HG03066 (cell line): ENCODE results near the gene HERC4.

ENCODE experiments used
- ATAC-seq: cut with Tn5 transposase; IDR thresholded peaks from one replicate; pipeline ENCODE4 v1.9.1; 2021; ENCODE audit warnings: low read depth; ENCODE audit not compliant: unreplicated experiment

The HERC4 gene, protein sequence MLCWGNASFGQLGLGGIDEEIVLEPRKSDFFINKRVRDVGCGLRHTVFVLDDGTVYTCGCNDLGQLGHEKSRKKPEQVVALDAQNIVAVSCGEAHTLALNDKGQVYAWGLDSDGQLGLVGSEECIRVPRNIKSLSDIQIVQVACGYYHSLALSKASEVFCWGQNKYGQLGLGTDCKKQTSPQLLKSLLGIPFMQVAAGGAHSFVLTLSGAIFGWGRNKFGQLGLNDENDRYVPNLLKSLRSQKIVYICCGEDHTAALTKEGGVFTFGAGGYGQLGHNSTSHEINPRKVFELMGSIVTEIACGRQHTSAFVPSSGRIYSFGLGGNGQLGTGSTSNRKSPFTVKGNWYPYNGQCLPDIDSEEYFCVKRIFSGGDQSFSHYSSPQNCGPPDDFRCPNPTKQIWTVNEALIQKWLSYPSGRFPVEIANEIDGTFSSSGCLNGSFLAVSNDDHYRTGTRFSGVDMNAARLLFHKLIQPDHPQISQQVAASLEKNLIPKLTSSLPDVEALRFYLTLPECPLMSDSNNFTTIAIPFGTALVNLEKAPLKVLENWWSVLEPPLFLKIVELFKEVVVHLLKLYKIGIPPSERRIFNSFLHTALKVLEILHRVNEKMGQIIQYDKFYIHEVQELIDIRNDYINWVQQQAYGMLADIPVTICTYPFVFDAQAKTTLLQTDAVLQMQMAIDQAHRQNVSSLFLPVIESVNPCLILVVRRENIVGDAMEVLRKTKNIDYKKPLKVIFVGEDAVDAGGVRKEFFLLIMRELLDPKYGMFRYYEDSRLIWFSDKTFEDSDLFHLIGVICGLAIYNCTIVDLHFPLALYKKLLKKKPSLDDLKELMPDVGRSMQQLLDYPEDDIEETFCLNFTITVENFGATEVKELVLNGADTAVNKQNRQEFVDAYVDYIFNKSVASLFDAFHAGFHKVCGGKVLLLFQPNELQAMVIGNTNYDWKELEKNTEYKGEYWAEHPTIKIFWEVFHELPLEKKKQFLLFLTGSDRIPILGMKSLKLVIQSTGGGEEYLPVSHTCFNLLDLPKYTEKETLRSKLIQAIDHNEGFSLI

DNA sequence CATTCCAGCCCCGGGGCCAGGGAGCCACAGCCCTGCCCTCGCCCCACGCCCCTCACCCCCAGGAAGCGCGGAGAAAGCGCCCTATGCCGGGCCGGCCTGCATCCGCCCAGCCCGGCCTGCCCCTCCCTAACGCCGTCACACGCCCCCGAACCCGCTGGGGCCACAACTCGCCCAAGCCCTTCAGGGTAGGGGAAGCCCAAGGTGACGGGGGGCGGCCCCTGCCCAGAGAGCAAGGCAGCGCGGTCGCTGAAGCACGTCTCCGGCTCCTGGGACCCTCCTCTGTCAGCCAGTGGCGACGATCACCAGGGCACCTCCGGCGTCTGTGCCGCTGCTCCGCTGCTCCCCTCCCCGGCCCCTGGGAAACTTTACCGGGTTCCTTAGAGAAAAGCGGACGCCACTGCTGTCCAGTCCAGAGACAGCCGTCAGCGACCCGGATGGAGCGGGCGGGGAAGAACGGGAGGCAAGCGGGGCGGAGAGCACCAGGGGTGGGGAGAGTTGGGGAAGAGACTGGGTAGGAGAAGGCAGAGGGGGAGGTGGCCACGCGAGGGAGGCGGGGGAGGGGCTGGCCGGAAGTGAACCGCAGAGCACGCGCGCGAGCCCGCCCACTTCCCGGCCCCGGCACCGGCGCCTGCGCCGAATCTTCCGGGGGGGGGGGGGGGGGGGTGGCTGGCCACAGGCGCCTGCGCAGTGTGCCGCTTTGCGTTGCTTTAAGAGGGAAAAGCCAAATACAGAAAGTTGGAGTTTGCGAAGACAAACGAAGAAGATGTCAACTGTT is at the start of gene HERC4:
Gene HERC4, minus strand, starts transcription at position 509 of the 775 bp plus-strand sequence. CDS start 2,175 bp downstream, outside the sequence.
- peak; percentile 89 for ATAC-seq

DNA sequence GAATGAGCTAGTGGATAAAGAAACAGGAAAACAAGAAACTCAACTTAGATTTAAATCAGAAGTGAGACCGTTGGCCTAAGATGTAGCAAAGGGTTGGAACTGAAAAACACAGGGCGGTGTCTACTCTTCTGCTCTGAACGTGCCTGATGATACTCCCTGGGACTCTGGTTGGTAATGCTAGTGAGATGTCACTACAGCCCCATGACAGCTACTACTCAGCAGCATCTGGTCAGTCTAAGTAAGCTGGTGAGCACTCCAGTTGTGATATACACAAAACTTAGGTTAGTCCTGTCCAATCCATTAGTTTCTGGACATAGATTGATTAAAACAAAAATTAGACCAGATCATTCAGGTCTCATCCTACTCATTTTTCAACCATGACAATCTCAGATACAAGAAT is 49.6 kb upstream of the HERC4 start:
- no peak for ATAC-seq

DNA sequence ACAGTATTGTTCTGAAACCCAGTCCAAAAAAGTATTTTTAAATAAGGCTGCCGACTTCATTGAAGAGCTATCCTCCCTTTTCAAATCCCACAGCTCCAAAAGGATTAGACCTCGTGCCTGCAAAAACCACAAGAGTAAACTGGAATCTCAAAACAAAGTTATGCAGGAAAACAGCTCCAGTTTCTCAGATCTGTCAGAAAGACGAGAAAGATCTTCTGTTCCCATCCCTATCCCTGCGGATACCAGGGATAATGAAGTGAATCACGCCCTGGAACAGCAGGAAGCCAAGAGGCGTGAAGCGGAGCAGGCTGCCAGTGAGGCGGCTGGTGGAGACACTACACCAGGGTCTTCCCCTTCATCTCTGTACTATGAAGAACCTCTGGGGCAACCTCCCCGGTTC is 46.8 kb upstream of the HERC4 start:
- no peak for ATAC-seq

DNA sequence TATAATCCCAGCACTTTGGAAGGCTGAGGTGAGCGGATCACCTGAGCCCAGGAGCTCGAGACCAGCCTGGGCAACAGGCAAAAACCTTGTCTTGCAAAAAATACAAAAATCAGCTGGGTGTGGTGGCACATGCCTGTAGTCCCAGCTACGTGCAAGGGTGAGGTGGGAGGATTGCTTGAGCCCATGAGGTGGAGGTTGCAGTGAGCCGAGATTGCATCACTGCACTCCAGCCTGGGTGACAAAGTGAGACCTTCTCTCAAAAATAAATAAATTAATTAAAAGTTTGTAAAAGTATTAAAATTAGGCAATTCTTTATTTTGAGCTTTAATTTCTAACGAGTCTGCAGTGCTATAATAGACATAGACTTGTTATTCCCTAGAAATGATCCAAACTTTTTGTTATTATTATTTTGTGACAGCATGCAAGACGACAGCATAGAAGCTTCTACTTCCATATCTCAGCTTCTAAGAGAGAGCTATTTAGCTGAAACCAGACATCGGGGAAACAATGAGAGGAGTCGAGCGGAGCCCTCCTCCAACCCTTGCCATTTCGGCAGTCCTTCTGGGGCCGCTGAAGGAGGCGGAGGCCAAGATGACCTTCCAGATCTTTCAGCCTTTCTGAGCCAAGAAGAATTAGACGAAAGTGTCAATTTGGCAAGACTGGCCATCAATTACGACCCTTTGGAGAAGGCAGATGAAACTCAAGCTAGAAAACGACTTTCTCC is 46.1 kb upstream of the HERC4 start:
- ATAC-seq, result no peak

DNA sequence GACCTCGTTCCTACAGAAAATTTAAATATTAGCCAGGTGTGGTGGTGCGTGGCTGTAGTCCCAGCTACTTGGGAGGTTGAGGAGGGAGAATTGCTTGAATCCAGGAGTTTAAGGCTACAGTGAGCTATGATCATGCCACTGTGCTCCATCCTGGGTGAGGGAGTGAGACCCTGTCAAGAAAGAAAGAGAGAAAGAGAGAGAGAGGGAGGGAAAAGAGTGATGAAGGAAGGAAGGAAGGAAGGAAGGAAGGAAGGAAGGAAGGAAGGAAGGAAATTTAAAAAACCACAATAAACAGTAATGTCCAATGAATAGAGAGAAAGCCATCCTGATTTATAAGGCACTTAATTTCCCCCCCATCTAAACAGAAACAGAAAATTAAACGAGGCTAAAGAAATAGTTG is 43.6 kb upstream of the HERC4 start:
- no peak for ATAC-seq

DNA sequence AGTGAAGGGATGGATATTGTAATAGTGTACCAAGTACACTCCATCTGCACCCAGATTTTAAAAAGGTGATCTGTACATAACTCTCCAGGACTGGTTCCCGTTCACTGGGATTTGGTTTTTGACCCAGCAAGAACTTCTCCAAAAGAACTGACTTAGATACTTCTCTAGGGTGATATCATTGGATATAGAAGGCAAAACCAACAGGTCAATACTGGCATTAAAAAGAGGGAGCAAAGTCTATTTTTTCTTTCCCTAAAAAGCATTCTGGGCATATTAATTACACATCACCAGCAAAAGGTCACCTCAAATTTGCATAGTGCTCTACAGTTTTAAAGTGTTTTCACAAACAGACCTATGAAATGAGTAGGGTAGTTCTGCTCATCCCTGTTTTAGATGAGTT is 37.8 kb upstream of the HERC4 start:
- no peak for ATAC-seq

DNA sequence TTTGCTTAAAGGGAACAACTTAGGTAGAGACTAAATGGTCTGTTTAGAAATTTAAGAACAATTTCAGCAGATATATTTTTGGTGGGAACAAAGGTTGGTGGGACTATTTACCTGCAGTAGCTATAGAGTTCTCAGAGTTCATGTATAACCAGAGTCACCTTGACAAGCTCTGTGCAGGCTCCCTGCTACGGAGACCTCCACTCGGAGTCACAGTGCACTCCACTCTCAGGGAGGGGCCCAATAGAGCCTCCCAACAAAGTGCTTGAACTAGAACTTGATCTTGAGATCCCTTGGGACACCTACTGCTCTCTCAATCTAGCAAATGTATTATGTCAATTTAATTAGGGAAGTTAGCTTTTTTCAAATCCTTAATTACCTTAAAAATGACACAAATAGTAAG is 36.5 kb upstream of the HERC4 start:
- ATAC-seq, result no peak

DNA sequence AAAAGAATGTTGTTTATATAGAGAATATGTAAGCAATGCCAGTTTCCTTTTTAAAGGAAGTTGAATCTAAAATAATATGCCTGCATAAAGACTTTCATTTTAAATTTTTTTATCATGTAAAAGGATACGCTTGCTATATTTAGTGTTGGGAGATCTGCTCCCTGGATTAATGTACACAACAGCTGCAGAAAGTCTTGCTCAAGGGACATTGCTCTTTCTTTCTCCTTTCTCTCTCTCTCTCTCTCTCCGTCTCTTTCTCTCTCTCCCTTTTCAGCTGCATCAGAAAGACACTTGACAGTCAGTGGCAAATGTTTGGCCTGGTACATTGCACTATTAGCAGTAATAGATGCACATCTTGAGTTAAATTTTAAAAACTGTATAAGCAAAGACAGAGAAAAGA is 34.9 kb upstream of the HERC4 start:
- ATAC-seq, result no peak

DNA sequence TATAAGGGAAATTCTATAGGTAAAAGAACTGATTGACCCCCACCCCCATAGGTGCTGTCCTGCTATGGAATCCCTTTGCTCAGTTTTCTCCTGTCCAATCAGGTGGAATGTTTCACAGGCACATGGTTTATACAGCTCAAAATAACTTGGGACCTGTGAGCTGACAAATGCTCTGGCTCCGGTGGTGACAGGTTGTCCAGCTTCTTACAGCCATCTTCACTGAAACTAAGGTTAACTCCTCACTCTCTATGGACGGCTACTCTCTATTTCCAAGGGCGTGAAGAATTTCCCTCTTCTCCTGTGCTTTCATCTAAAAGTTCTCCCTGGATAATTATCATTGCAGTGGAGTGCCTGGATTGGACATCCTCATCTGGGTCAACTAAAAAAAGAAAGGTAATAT is 34.2 kb upstream of the HERC4 start, which contains the start of gene MYPN:
Gene MYPN, plus strand, starts transcription at position 158 of the 400 bp plus-strand sequence. CDS start 11,951 bp downstream, outside the sequence.
- ATAC-seq, result no peak

DNA sequence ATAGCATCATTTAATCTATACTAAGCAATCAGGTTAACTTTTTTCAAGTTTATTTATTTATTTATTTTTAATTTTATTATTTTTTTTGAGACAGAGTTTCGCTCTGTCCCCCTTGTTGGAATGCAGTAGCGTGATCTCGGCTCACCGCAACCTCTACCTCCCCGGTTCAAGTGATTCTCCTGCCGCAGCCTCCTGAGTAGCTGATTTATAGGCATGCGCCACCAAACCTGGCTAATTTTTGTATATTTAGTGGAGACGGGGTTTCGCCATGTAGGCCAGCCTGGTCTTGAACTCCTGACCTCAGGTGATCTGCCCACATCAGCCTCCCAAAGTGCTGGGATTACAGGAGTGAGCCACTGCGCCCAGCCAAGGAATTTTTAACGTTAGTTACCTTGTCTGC is 33.6 kb upstream of the HERC4 start:
- no peak for ATAC-seq

DNA sequence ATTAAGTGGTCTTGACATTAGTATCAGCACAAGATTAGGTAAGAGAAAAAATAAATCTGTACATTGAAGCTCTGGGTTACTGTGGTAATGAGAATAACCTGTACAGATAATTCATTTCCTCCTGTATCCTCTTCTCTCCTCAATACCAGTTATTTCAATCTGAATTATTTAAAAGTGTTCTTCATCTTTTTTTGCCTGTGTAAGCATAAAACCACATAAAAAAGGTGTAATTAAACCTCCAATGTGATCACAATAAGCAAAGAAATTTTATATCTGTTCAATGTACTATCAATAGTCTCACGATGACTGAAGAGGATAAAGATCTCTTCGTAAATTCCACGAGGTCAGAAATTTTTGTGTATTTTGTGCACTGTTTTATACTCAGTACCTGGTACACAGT is 33.0 kb upstream of the HERC4 start:
- no peak for ATAC-seq

DNA sequence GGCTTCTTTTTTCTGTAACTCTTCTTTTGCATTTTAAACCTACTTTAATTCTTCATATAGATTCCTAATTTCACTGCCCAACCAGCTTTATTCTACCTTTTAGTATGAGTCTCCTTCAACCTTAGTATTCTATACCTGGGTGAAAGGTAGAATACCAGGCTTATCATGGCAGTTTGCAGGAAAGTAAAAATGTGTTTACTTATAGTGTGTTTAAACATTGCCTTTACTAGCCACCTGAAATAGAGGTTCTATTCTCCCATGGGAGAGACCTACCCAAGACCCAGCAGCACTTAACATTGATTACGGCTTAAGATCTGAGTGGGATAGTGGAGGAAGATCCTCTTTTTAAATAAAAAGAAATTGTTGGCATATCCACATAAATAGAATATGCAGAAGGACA is 32.6 kb upstream of the HERC4 start:
- ATAC-seq, result no peak

DNA sequence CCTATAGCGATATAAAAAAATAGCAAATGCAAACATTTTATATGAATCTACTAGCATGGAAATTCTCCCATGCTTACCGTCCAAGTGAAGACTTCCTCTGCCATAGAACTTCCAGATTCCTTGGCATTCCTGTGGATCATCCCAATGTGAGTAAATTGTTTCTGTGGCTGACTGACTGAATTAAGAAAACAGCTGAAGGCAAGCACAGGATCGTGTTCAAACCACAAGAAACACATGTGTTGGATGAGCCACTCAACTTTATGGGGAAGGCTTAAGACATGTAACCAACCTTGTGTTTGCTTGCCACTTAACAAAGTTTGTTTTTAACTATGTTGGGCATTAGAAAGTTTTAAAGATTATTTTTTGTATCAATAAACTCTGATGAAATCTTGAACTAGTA is 31.6 kb upstream of the HERC4 start:
- no peak for ATAC-seq

DNA sequence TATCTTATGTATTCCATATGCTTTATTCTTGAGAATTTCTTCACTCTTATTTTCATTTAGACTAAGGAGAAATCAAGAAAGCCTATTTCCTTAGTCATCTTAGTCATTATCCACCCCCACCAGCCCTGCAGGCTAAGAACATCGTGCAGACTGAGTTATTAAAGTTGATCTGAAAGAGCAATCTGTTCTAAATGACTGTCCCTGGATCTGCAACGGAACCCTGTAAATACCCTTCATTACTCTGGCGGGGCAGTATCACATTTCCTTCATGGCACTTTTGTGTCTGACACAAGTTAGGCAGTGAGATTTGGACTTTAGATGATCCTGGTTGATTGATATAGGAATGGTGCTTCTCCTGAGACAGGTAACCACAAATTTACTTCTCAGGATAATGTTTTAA is 30.7 kb upstream of the HERC4 start:
- ATAC-seq, result no peak

DNA sequence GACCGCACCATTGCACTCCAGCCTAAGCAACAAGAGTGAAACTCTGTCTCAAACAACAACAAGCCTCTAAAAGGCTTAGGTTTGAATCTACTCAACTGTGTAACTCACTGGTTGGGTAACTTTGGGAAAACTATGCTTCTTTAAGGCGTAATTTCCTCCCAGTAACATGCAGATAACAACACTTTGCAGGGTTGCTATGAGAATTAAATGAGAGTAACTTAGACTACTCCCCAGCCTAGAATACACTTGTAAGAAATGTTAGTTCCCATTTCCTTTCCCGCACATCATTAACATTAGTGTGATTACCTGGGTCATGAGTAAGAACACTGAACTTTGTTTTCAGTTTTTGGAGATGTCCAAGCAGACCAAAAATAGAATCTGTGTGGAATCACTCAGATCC is 28.8 kb upstream of the HERC4 start:
- no peak for ATAC-seq

DNA sequence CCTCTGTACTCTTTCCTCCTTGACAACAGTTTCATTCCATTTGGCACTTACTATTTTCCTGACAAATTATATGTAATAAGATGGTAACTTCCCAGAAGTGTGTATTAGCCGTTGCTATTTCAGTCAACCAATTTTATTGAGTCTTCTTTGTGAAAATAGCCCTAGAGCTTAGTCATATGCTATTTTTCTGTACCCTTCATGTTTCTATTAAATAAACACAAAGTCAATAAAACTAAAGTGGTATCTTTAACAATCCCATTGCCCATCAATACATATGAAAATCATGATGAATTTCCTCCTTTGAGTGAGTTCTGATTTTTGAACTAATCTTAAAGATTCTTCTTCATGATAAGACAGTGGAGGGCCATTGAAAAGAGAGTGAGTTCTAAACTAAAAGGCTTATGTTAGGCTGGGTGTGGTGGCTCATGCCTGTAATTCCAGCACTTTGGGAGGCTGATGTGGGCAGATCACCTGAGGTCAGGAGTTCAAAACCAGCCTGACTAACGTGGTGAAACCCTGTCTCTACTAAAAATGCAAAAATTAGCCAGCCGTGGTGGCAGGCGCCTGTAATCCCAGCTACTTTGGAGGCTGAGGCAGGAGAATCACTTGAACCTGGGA is 28.3 kb upstream of the HERC4 start:
- ATAC-seq, result no peak

DNA sequence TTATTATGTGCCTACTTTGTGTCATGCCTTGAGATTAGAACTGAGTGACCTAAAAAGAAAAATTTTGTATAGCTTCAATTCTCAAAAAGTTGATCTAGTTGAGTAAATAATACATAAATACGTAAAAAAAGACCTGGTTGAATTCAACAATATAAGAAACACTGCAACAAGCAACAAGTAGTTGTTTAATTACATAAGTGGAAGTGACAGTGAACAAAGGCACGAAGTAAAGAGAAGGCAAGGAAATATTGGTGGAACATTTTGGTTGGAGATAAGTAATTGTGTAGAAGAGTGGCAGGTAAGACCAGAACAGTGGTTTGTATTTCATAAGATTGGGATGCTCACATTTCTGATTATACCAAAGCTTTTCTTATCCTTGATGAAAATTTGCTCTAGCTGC is 26.0 kb upstream of the HERC4 start:
- no peak for ATAC-seq

DNA sequence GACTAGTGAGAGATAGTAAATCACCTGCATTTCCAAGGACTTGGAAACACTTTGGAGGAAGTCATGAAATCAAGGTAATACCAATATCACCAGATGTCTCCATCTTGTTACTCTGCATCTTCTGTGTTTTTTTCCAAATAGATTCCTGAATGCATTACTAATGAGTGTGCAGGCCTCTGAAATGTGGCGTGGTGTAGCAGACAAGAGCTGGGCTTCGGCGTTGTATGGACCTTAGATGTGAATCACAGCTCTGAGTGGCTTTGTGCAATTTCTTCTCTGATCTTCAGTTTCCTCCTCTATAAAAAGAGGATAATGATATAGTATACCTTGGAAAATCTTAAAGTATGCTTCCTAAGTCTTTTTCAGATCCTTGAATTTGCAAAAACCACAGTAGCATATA is 24.7 kb upstream of the HERC4 start:
- no peak for ATAC-seq

DNA sequence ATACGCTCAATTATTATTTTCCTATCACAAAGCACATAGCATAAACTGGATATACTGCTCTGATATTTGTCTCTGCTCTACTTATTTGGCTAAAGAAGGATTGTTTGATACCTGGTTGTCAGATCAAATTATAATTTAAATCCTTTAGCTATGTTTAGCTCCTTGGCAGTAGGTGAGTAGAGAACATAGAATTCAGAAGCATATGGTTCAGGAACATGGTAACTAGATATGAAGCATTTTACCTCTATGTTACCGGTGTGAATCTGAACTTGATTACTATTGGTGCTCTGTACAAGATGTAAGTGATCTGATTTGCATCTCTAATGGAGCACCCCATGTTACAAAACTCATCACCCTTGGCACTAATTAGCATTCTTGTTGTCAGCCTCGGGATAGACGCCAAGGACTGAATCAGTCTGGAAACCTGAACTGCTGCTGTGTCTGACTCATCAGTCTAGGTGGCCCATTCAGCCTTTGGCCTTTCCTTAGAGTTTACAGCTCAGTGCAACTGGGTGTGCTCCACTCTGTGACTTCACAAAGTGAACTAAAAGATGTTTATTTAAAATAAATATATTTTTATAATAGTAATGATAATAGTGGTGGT is 21.9 kb upstream of the HERC4 start:
- no peak for ATAC-seq
